Ureter (tissue), 1 donor: ENCODE data around the gene KRT12. TPM values are rescaled to one million over a fixed set of nuclear protein-coding genes. Genes with fewer than 3 reads are reported as not detected.
"Not testable (repeated sequence)": the region's sequence is repeated elsewhere in the genome, so short reads cannot be mapped to it uniquely, and the experiment has no call there.

Experiments used
- DNase-seq: peaks from one replicate; pipeline ENCODE4 v3.0.0-alpha.2; 2020; ENCODE audit warnings: low spot score
- total RNA-seq: library from RNA; stranded (reverse); gene quantifications from one replicate; pipeline ENCODE4 v1.2.4, GENCODE V29; 2023
- donor health status: DM: yes; HTN: yes; CAD: no.

The KRT12 gene
- total RNA-seq, 1 donor from 2014 or later = not detected

DNA sequence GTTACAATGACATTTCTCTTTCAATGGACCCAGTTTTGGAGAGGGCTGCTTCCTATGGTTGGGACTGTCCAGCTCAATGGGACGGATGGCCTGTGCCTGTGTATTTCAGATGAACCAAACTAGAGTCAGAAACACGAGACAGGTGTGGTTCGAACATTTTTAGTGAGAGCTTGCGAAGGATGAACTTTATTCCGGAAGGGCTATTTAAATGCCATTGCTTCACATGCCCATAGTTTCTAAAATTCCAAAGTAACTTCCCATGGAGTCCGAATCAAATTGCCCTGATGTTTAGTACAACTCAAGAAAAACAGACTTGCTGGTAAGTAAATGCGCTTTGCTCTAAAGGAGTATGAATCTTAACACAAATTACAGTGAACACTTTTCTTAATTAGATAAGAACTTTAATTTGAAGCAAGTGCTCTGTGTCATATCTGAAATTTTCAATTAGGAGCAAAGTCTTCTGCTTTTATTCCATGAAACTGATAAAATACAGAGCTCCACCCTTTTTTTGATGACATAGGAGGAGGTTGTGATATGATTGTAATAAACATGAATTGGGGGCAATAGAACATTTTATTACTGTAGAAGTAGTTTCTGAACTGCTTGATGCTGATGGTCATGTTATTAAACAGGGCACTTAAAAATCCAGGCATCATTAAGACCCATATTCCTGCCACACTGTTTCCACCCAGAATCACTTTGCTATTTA lies 16.8 kb upstream of the KRT12 start:
- no peak for DNase-seq

- no peak for DNase-seq
Measured at GRCh38 chr17:40883031-40883430, 16.0 kb upstream of the KRT12 start.

GRCh38 chr17:40879026-40879425 lies 12.0 kb upstream of the KRT12 start:
- DNase-seq = no peak

DNA sequence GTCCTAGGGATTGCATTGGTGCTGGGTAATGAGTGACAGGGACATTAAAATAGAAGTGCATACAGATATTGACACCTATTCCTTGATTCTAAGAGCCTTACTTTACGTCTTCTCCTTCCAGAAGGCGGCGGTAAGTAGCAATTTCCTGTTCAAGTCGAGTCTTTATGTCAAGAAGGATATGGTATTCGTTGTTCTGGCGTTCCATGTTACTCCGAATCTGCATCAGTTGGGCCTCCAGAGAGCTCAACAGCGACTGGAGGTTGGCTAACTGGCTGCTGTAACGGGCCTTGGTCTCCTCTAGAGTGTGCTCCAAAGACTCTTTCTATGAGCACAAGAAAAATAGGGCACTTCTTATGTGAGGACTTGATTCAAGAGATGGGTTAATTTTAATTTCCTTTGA lies 11.0 kb upstream of the KRT12 start:
- no peak for DNase-seq

GRCh38 chr17:40873801-40874200 lies 6.8 kb upstream of the KRT12 start:
- no peak for DNase-seq

GRCh38 chr17:40873255-40873654 lies 6.2 kb upstream of the KRT12 start:
- no peak for DNase-seq

- DNase-seq = no peak
Measured at GRCh38 chr17:40872416-40872815, 5.4 kb upstream of the KRT12 start.

GRCh38 chr17:40871316-40871715 lies 4.3 kb upstream of the KRT12 start:
- DNase-seq = no peak

GRCh38 chr17:40870136-40870535 lies 3.1 kb upstream of the KRT12 start:
- no peak for DNase-seq

DNA sequence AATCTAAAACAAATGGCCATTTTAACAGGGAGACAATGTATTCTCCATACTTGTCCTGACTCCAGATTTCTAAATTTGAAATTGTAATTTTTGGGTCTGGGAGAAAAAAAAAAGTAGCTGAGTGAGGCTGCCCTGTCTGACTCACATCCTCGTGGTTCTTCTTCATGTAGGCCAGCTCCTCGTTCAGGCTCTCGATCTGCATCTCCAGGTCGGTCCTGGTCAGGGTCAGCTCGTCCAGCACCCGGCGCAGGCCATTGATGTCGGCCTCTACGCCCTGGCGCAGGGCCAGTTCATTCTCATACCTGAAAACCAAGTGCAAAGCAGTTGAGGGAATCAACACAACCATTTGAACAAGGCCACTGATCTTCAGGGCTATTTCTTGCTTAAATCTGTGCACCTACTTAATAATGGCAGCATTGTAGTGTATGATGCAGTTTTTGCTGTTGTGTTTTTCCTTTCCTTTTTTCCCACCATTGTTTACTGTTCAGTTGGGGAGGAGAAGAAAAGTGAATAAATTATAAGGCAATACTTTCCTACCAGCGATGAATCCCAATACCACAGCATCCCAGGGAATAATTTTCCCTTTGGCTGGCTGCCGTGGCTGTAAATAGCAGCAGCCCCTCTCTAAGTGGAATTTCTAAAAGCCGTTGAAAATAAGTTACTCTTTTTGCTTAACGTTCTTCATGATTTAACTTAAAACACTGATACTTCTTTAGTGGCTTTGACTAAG lies 2.2 kb downstream of the KRT12 start:
- DNase-seq = no peak

GRCh38 chr17:40862985-40863733 lies 3.9 kb downstream of the KRT12 start:
- DNase-seq = no peak

DNA sequence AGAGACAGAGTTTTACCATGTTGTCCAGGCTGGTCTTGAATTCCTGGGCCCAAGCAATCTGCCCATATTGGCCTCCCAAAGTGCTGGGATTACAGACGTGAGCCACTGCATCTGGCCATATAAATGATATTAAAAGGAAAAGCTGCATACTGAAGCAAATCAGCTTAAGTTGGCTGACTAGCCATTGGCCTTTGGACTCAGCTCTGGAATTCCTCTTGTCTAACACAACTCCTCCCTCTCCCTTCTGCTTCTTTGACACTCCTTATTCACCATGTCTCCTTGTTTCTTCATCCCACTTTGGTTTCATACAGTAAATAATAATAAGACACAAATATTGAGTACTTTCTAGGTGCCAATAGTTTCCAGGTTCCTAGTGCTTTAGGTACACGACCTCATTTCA lies 7.5 kb downstream of the KRT12 start:
- no peak for DNase-seq

GRCh38 chr17:40858667-40859066 lies 8.4 kb downstream of the KRT12 start:
- not testable (repeated sequence) for DNase-seq

DNA sequence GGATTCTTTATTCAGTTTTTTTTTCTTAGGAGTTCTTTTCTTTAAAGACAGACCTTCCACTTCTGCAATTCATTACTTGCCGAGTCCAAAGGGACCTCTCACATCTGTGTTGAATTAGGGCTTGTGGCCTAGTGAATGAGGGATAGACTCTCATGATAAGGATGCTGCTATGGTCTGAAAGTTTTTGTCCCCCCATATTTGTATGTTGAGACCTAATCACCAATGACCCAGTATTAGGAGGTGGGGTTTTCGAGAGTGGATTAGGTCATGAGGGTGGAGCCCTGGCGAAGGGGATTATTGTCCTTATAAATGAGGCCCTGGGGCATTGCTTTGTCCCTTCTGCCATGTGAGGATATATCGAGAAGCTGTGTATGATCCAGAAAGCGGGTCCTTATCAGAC lies 9.5 kb downstream of the KRT12 start:
- no peak for DNase-seq

- DNase-seq = no peak
Measured at GRCh38 chr17:40854175-40854814, 12.7 kb downstream of the KRT12 start.

DNA sequence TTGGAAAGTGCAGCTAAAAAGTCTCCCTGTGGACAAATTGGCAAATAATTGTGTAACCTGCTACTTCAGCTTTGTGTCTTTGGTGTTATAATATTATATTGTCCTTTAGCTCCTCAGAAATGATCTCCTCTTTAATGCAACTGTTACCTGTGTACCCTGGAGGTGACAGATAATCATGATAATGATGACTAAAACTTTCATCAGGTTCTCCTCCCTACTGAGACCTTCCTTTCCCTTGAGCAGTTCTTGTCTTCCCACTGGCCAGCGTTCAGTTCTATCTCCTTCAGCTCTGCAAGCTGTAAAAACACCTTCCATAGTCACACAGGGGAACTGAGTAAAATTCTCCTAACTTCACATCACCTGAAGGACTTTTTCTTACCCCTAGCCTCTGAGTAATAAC lies 14.7 kb downstream of the KRT12 start:
- no peak for DNase-seq

DNA sequence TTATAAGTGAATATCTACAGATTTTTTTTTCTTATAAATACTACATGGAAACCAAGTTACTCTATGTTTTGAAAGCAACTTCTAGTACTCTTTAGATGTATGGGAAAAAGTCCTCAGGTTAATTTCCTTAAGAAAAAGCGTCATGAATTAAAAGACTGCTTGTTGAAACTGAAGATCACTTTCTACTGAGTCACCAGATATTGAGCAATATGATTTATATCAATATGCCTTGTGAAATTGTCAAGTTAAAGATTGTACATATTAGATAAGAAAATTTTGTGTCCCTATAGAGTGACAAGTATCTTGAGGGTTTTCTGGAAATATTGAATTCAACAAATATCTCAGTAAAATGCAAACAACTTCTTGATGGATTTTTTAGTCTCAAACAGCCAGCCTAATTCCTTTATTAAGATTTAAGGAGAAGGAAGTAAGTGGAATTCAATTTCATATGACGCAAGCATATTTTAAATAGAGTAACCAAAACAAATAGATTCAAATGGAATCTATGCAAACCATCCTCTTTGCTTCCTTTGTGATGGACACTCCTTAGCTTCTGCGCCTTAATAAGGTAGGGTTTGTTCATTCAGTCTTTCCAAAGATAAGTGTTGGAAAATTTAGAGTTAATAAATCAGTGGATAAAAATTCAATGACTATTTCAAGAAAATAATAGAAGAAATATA lies 16.6 kb downstream of the KRT12 start:
- no peak for DNase-seq

GRCh38 chr17:40849723-40850122 lies 17.3 kb downstream of the KRT12 start:
- no peak for DNase-seq

GRCh38 chr17:40848583-40849235 lies 18.3 kb downstream of the KRT12 start:
- no peak for DNase-seq

DNA sequence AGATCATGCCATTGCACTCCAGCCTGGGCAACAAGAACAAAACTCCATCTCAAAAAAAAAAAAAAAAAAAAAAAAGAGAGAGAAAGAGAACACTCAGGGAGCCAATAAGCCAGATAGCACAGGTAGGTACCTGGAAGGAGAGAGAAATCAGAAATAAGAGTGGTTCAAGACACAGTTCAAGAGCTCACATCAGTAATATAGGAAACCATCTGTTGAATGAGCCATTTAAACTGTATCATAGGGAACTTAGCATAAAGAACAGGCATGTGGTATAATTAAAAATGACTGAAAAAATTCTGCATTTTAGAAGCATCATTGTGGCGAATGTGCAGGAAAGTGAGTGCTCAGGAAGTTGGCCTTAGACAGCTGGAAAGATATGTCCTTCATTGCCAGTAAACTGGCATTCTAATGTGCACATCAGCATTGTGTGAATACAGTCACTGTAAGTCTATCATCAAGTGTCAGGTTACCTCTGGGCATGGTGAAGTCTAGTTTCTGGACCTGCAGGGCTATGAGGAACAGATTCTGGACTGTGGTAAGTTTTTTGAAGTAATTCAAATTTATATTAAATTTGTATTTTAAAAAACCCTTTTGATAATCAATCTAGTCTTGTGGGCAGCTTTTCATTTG lies 20.4 kb downstream of the KRT12 start:
- DNase-seq = no peak

GRCh38 chr17:40844671-40845107 lies 22.3 kb downstream of the KRT12 start:
- DNase-seq = no peak
